ENCODE measurements around the gene GARIN1A. TPM values are rescaled to one million over a fixed set of nuclear protein-coding genes. Genes with fewer than 3 reads are reported as not detected.
A peak's percentile ranks its signal among the peaks of the same experiment; 100 is the strongest.
"Not testable (repeated sequence)": the region's sequence is repeated elsewhere in the genome, so short reads cannot be mapped to it uniquely, and the experiment has no call there.

Gene GARIN1A
- 1.2 and 1.4 TPM in 2 replicates for total RNA-seq

DNA sequence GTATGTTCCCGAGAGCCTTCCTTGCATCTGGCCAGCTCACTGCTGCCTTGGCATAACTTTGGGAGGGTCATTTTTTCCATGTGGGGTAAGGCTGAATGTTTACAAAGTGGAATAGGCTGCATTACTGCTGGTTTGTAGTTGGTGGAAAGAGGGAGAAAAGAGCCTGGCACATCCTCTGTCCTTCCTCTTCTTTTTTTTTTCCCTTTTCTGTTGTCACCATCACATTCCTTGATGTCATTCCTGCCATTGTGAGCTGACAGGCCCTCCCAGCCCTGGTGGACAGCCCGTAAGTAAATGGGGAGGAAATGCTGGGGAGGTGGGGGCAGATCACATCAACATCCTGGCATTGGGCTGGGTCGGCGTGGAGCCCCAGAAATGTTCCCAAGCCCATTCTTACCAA, at the start of gene GARIN1A:
GARIN1A (plus strand) TSS at position 301 of the 400 bp plus-strand sequence. CDS start 106 bp downstream, outside the sequence.
- ATAC-seq (ENCODE audit: low read depth) (no peak), DNase-seq (no peak)
- Mint-ChIP-seq H3K27me3 (peaks cover 11% of the 10 kb centered on the region), H3K4me1 (peaks cover 6% of the 10 kb centered on the region), H3K4me3 (no peak within 1 kb of the TSS), H3K27ac (no peak within 1 kb of the TSS), H3K36me3 (ENCODE audit: low read depth) (no peaks in the 10 kb centered on the region), H3K9me3 (no peaks in the 10 kb centered on the region)
- ChIA-PET CTCF (interaction anchor here (0.7 kb wide), 1 partner anchor 211 kb away, joined by 3 read pairs; no protein-coding TSS in a partner anchor), POLR2A (no interaction called here)
- intact Hi-C loops (cut with micrococcal nuclease): no loop called here
- TF ChIP-seq, protein P1, sequence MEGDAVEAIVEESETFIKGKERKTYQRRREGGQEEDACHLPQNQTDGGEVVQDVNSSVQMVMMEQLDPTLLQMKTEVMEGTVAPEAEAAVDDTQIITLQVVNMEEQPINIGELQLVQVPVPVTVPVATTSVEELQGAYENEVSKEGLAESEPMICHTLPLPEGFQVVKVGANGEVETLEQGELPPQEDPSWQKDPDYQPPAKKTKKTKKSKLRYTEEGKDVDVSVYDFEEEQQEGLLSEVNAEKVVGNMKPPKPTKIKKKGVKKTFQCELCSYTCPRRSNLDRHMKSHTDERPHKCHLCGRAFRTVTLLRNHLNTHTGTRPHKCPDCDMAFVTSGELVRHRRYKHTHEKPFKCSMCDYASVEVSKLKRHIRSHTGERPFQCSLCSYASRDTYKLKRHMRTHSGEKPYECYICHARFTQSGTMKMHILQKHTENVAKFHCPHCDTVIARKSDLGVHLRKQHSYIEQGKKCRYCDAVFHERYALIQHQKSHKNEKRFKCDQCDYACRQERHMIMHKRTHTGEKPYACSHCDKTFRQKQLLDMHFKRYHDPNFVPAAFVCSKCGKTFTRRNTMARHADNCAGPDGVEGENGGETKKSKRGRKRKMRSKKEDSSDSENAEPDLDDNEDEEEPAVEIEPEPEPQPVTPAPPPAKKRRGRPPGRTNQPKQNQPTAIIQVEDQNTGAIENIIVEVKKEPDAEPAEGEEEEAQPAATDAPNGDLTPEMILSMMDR (IDR thresholded peaks at IDR 0.05): no peak

DNA sequence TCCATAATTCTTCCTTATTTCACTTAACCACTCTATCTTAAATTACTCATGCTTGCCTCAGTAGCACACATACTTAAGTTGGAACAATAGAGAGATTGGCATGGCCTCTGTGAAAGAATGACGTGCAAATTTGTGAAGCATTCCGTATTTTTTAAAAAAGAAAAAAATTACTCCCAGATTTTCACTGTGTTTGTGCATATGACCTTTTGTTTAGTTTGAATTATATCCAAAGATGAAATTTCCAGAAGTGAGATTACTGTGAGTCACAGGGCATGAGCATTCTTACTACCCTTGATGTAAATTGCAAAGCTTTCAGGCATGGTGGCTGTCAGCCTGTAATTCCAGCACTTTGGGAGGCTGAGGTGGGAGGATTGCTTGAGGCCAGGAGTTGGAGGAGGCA, 45.0 kb upstream of the GARIN1A start:
- intact Hi-C loops (cut with micrococcal nuclease); ATAC-seq (ENCODE audit: low read depth); H3K27ac Mint-ChIP-seq; DNase-seq; H3K27me3 Mint-ChIP-seq; H3K4me3 Mint-ChIP-seq; H3K4me1 Mint-ChIP-seq; H3K9me3 Mint-ChIP-seq; POLR2A ChIA-PET; CTCF ChIA-PET: not testable (repeated sequence)
- peaks cover 64% of the 10 kb centered on the region for H3K36me3 Mint-ChIP-seq (ENCODE audit: low read depth)

DNA sequence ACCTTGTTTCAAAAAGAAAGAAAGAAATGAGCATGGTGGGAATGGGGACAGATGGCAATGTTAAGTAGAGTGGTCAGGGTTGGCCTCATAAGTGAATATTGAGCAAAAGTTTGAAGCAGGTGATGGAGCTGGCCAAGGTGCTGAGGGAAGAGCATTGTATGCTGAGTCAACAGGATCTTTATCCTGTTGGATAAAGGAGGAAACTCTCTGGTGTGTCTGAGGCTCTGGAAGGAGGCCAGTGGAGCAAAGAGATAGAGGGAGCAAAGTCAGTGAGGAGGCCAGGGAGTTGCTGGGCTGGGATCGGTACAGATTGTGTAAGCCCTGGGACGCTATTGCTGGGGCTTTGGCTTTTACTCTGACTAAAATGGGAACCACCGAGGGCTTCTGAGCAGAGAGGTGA, 38.2 kb upstream of the GARIN1A start:
- peaks cover 60% of the 10 kb centered on the region for H3K36me3 Mint-ChIP-seq (ENCODE audit: low read depth)
- H3K27ac Mint-ChIP-seq: not testable (repeated sequence)

DNA sequence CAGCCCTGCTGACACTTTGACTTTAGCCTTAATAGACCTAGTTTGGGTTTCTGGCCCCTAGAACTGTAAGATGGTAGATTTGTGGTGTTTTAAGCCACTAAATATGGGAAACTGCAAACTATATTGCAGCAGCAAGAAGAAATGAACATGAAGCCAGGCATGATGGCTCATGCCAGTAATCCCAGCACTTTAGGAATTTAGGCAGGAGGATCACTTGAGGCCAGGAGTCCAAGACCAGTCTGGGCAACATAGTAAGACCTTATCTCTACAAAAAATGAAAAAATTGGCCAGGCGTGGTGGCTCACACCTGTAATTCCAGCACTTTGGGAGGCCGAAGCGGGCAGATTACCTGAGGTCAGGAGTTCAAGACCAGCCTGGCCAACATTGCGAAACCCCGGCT, 26.9 kb upstream of the GARIN1A start:
- H3K9me3 Mint-ChIP-seq; ATAC-seq (ENCODE audit: low read depth); POLR2A ChIA-PET; H3K4me1 Mint-ChIP-seq; intact Hi-C loops (cut with micrococcal nuclease); CTCF ChIA-PET; DNase-seq; H3K4me3 Mint-ChIP-seq; H3K27ac Mint-ChIP-seq; H3K27me3 Mint-ChIP-seq: not testable (repeated sequence)
- H3K36me3 Mint-ChIP-seq (ENCODE audit: low read depth): peaks cover 38% of the 10 kb centered on the region

More for the DNA sequence above, 38.2 kb upstream of the GARIN1A start:
- H3K27me3 Mint-ChIP-seq; CTCF ChIA-PET; POLR2A ChIA-PET; ATAC-seq (ENCODE audit: low read depth); DNase-seq; H3K9me3 Mint-ChIP-seq; H3K4me3 Mint-ChIP-seq; H3K4me1 Mint-ChIP-seq; intact Hi-C loops (cut with micrococcal nuclease): not testable (repeated sequence)

DNA sequence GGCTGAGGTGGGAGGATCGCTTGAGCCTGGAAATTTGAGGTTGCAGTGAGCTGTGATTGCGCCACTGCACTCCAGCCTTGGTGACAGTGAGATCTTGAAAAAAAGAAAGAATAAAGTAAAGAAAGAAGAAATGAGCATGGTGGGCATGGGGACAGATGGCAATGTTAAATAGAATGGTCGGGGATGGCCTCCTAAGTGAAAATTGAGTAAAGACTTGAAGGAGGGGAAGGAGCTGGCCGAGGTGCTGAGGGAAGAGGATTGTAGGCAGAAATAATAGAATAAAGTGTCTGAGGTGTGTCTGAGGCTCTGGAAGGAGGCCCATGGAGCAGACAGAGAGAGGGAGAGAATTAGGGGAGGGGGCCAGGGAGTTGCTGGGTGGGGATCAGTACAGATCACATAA, 26.2 kb upstream of the GARIN1A start:
- POLR2A ChIA-PET; CTCF ChIA-PET; ATAC-seq (ENCODE audit: low read depth); H3K4me3 Mint-ChIP-seq; H3K27me3 Mint-ChIP-seq; DNase-seq; H3K4me1 Mint-ChIP-seq; intact Hi-C loops (cut with micrococcal nuclease); H3K9me3 Mint-ChIP-seq: not testable (repeated sequence)
- H3K36me3 Mint-ChIP-seq (ENCODE audit: low read depth): peaks cover 40% of the 10 kb centered on the region
- H3K27ac Mint-ChIP-seq: peak overlapping the region; percentile 16

DNA sequence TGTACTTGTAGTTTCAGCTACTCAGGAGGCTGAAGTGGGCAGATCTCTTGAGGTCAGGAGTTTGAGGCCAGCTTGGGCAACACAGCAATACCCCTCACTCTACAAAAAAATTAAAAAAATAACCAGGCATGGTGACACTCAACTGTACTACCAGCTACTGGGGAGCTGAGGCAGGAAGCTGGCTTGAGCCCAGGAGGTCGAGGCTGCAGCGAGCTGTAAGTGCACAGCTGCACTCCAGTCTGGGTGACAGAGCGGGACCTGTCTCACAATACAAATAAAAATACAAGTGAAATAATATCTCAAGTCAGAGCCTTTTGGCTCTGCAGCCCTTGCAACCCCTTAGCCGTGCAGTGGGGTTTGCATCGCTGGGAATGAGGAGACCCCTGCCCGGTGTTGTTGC, 25.2 kb upstream of the GARIN1A start:
- H3K4me1 Mint-ChIP-seq; POLR2A ChIA-PET; DNase-seq; H3K4me3 Mint-ChIP-seq; ATAC-seq (ENCODE audit: low read depth); H3K9me3 Mint-ChIP-seq; intact Hi-C loops (cut with micrococcal nuclease); H3K27ac Mint-ChIP-seq; CTCF ChIA-PET; H3K27me3 Mint-ChIP-seq: not testable (repeated sequence)
- H3K36me3 Mint-ChIP-seq (ENCODE audit: low read depth): peaks cover 37% of the 10 kb centered on the region

DNA sequence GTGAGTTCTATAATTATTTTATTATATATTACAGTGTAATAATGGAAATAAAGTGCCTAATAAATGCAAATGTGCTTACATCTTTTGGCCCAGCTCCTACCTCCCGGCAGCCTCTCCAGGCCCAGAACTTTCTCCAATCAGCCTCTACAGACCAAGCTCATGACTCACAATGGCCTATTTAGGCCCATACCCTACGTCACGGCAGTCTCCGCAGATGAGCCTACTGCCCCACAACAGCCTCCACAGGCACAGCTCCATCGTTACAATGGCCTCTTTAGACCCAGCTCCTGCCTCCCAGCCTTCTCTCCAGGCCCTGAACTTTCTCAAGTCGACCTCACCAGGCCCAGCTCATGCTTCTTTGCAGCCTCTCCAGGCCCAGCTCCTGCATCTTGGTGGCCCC, 21.0 kb upstream of the GARIN1A start:
- H3K27ac Mint-ChIP-seq; DNase-seq; H3K4me1 Mint-ChIP-seq; H3K9me3 Mint-ChIP-seq; intact Hi-C loops (cut with micrococcal nuclease); CTCF ChIA-PET; H3K4me3 Mint-ChIP-seq; POLR2A ChIA-PET; H3K27me3 Mint-ChIP-seq; ATAC-seq (ENCODE audit: low read depth): not testable (repeated sequence)
- peaks cover 26% of the 10 kb centered on the region for H3K36me3 Mint-ChIP-seq (ENCODE audit: low read depth)

DNA sequence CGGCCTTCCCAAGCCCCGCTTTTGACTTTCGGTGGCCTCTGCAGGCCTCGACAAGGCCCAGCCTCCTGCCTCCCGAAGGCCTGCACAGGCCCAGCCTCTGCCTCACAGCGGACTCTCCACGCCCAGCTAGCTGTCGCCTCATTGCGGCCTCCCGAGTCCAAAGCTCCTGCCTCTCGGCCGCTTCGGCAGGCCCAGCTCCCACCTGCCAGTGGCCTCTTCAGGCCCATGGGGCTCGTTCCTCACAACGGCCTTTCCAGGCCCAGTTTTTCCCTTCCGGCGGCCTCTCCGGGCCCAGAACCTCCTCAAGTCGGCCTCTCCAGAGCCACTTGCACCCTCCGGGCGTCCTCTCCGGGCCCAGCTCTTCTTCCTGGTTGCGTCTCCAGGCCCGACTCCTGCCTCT, 19.5 kb upstream of the GARIN1A start:
- POLR2A ChIA-PET; H3K4me3 Mint-ChIP-seq; H3K4me1 Mint-ChIP-seq; DNase-seq; H3K9me3 Mint-ChIP-seq; ATAC-seq (ENCODE audit: low read depth); intact Hi-C loops (cut with micrococcal nuclease); CTCF ChIA-PET; H3K27me3 Mint-ChIP-seq; H3K27ac Mint-ChIP-seq: not testable (repeated sequence)
- H3K36me3 Mint-ChIP-seq (ENCODE audit: low read depth): peaks cover 24% of the 10 kb centered on the region

DNA sequence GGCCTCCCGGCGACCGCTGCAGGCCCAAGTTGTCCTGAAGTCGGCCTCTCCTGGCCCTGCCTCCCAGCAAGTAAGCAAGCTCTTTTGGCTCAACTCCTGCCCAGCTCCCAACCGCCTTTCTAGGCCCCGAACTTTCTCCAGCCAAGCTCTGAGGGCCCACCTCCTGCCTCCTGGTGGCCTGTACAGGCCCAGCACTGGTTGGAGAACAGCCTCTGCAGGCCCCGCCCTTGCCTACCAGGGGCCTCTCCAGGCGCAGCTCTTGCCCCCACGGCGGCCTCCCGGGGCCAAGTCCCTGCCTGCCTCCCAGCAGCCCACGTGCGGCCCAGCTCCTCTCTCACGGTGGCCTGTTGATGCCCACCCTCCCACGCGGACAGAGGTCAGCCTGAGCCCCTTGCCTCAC, 18.9 kb upstream of the GARIN1A start:
- H3K36me3 Mint-ChIP-seq (ENCODE audit: low read depth): peaks cover 24% of the 10 kb centered on the region
- intact Hi-C loops (cut with micrococcal nuclease); H3K27ac Mint-ChIP-seq; H3K4me3 Mint-ChIP-seq; ATAC-seq (ENCODE audit: low read depth); CTCF ChIA-PET; H3K4me1 Mint-ChIP-seq; DNase-seq; H3K27me3 Mint-ChIP-seq; H3K9me3 Mint-ChIP-seq: not testable (repeated sequence)
- POLR2A ChIA-PET: interaction anchor here (0.6 kb wide), 1 partner anchor 188 kb away, joined by 4 read pairs; no protein-coding TSS in a partner anchor

DNA sequence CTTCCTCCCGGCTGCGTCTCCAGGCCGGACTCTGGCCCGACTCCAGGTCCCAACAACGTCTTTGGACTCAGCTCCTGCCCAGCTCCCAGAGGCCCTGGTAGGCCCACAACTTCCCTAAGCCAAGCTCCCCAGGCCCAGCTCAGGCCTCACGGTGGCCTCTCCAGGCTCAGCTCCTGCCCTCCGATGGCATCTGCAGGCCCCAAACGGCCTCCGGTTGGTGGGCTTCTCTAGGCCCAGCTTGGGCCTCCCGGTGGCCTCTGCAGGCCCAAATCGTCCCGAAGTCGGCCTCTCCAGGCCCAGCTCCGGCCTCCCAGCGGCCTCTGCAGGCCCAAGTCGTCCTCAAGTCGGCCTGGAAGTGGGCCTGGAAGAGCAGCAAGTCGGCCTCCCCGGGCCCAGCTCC, 18.0 kb upstream of the GARIN1A start:
- H3K9me3 Mint-ChIP-seq; DNase-seq; H3K4me1 Mint-ChIP-seq; H3K4me3 Mint-ChIP-seq; H3K27ac Mint-ChIP-seq; CTCF ChIA-PET; H3K27me3 Mint-ChIP-seq; ATAC-seq (ENCODE audit: low read depth); intact Hi-C loops (cut with micrococcal nuclease); POLR2A ChIA-PET: not testable (repeated sequence)
- peaks cover 20% of the 10 kb centered on the region for H3K36me3 Mint-ChIP-seq (ENCODE audit: low read depth)

DNA sequence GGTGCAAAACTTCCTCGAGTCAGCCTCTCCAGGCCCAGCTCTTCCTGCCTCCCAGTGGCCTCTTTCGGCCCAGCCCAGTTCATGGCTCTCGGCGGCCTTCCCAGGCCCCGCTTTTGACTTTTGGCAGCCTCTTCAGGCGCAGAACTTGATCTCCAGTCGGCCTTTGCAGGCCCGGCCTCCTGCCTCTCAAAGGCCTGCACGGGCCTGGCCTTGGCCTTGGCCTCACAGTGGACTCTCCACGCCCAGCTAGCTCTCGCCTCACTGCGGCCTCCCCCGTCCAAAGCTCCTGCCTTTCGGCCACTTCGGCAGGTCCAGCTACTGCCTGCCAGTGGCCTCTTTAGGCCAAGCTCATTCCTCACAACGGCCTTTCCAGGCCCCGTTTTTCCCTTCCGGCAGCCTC, 17.6 kb upstream of the GARIN1A start:
- DNase-seq; POLR2A ChIA-PET; H3K4me1 Mint-ChIP-seq; H3K27me3 Mint-ChIP-seq; H3K9me3 Mint-ChIP-seq; CTCF ChIA-PET; H3K4me3 Mint-ChIP-seq; intact Hi-C loops (cut with micrococcal nuclease); H3K27ac Mint-ChIP-seq; ATAC-seq (ENCODE audit: low read depth): not testable (repeated sequence)
- H3K36me3 Mint-ChIP-seq (ENCODE audit: low read depth): peaks cover 20% of the 10 kb centered on the region

DNA sequence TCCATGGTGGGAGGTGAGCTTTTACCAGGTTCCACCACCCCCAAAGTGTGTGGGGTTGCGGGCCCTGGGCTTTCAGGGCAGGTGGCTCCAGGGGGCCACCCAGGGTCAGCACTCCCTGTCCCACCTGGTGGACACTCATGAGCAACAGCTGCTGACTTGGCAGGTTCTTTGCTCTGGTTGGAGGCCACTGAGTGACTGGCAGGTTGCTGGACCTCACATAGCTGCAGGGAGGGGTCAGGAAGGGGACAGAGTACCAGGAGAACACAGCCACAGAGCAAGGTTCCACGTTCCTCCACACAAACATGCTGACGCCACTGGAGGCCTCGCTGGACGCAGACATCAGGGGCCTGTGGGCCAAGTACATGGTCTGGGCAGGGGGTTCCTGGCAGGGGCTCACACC, 13.7 kb upstream of the GARIN1A start:
- H3K4me1 Mint-ChIP-seq; intact Hi-C loops (cut with micrococcal nuclease); H3K36me3 Mint-ChIP-seq (ENCODE audit: low read depth); H3K4me3 Mint-ChIP-seq; ATAC-seq (ENCODE audit: low read depth); CTCF ChIA-PET; H3K27me3 Mint-ChIP-seq; POLR2A ChIA-PET; DNase-seq: not testable (repeated sequence)
- Mint-ChIP-seq H3K9me3 (peaks cover 13% of the 10 kb centered on the region), H3K27ac (peak overlapping the region; percentile 46)

Data from activated B cell treated with CpG ODN at 0.5 μM for 24 hours (primary cell).